ENCODE results near the gene SCAPER. TPM values are rescaled to one million over a fixed set of nuclear protein-coding genes. Genes with fewer than 3 reads are reported as not detected.
"Not testable (repeated sequence)": the region's sequence is repeated elsewhere in the genome, so short reads cannot be mapped to it uniquely, and the experiment has no call there.

SCAPER gene
- total RNA-seq, 3 donors from 2014 or later, result 19.5 to 49.8 (median 28.5) TPM

DNA sequence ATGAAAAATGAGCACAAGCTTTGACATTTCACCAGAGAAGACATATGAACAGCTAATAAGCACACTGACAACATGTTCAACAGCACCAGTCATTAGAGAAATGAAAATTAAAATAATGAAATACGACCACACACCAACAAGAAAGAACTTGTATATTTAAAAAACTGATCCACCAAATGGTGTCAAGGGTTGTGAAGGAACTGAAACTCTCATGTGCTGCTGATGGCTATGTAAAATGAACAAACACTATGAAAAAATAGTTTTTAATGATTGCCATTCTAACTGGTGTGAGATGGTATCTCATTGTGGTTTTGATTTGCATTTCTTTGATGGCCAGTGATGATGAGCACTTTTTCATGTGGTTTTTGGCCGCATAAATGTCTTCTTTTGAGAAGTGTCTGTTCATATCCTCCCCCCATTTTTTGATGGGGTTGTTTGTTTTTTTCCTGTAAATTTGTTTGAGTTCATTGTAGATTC, 193.8 kb downstream of the SCAPER start:
- Histone ChIP-seq H3K27ac (no peak overlapping the region), H3K4me1 (no peaks in the 10 kb centered on the region), H3K27me3 (no peaks in the 10 kb centered on the region), H3K36me3 (no peaks in the 10 kb centered on the region), H3K9me3 (peaks cover 0 to 11% of the 10 kb centered on the region in 2 donors), H3K4me3 (no peak overlapping the region)
- TF ChIP-seq POLR2AphosphoS5 (IDR thresholded peaks at IDR 0.05) (no peak), POLR2A (IDR thresholded peaks at IDR 0.05) (no peak)
- TF ChIP-seq, protein P1, sequence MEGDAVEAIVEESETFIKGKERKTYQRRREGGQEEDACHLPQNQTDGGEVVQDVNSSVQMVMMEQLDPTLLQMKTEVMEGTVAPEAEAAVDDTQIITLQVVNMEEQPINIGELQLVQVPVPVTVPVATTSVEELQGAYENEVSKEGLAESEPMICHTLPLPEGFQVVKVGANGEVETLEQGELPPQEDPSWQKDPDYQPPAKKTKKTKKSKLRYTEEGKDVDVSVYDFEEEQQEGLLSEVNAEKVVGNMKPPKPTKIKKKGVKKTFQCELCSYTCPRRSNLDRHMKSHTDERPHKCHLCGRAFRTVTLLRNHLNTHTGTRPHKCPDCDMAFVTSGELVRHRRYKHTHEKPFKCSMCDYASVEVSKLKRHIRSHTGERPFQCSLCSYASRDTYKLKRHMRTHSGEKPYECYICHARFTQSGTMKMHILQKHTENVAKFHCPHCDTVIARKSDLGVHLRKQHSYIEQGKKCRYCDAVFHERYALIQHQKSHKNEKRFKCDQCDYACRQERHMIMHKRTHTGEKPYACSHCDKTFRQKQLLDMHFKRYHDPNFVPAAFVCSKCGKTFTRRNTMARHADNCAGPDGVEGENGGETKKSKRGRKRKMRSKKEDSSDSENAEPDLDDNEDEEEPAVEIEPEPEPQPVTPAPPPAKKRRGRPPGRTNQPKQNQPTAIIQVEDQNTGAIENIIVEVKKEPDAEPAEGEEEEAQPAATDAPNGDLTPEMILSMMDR (IDR thresholded peaks at IDR 0.05), result no peak
- DNase-seq (ENCODE audit: low spot score in 2 of 2), result no peak
- intact Hi-C loops (cut with DNase I; ENCODE audit: low total_unique reads), result no loop called here

GRCh38 chr15:76704032-76704431, 201.1 kb downstream of the SCAPER start:
- DNase-seq (ENCODE audit: low spot score in 2 of 2); H3K4me1 ChIP-seq; H3K27me3 ChIP-seq; intact Hi-C loops (cut with DNase I; ENCODE audit: low total_unique reads); H3K27ac ChIP-seq; H3K36me3 ChIP-seq; H3K4me3 ChIP-seq; H3K9me3 ChIP-seq: not testable (repeated sequence)

DNA sequence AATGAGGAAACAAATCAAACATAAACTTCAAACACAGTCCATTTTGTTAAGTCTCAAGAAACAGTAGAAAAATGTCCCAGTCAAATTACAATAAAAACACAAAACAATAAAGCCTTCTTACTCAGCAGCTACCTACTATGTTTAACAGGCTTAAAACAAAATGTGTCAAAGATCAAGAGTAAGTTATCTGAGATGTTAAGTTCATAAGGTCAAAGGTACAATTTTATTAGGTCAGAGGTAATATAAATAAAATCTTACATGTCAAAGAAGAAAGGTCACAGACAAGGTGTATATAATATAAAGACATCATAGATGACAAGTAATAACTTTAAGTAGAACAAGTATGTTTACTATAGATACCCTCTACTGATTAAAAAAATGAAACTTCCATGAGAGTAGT, 208.3 kb downstream of the SCAPER start:
- Histone ChIP-seq H3K4me3 (no peak overlapping the region), H3K36me3 (no peaks in the 10 kb centered on the region), H3K27me3 (no peaks in the 10 kb centered on the region), H3K27ac (no peak overlapping the region), H3K4me1 (no peaks in the 10 kb centered on the region), H3K9me3 (no peaks in the 10 kb centered on the region)
- DNase-seq (ENCODE audit: low spot score in 2 of 2), result no peak
- TF ChIP-seq POLR2A (IDR thresholded peaks at IDR 0.05) (no peak), POLR2AphosphoS5 (IDR thresholded peaks at IDR 0.05) (no peak)
- TF ChIP-seq, protein P1 (IDR thresholded peaks at IDR 0.05), result no peak
- intact Hi-C loops (cut with DNase I; ENCODE audit: low total_unique reads), result no loop called here

GRCh38 chr15:76692546-76692945, 212.6 kb downstream of the SCAPER start:
- not testable (repeated sequence) for H3K27ac ChIP-seq

GRCh38 chr15:76687592-76687991, 217.5 kb downstream of the SCAPER start:
- H3K36me3 ChIP-seq; H3K27me3 ChIP-seq; intact Hi-C loops (cut with DNase I; ENCODE audit: low total_unique reads); H3K4me3 ChIP-seq; H3K4me1 ChIP-seq; H3K27ac ChIP-seq; H3K9me3 ChIP-seq; DNase-seq (ENCODE audit: low spot score in 2 of 2): not testable (repeated sequence)

More at GRCh38 chr15:76692546-76692945, 212.6 kb downstream of the SCAPER start:
- H3K36me3 ChIP-seq; H3K27me3 ChIP-seq; H3K9me3 ChIP-seq; DNase-seq (ENCODE audit: low spot score in 2 of 2); intact Hi-C loops (cut with DNase I; ENCODE audit: low total_unique reads); H3K4me1 ChIP-seq; H3K4me3 ChIP-seq: not testable (repeated sequence)

DNA sequence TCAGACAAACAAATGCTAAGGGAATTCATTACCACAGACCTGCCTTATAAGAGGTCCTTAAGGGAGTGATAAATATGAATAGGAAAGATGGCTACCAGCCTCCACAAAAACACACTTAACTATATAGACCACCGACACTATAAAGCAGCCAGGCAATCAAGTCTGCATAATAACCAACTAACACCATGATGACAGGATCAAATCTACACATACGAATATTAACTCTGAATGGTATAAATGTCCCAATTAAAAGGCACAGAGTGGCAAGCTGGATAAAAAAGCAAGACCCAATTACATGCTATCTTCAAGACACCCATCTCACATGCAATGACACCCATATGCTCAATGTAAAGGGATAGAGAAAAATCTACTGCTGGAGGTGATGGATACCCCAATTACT, 221.1 kb downstream of the SCAPER start:
- no peak overlapping the region for H3K27ac ChIP-seq
- no peak overlapping the region for H3K4me3 ChIP-seq
- H3K36me3 ChIP-seq, result no peaks in the 10 kb centered on the region
- no peaks in the 10 kb centered on the region for H3K4me1 ChIP-seq
- no peak for DNase-seq (ENCODE audit: low spot score in 2 of 2)
- H3K27me3 ChIP-seq, result no peaks in the 10 kb centered on the region
- no peaks in the 10 kb centered on the region for H3K9me3 ChIP-seq
- TF ChIP-seq POLR2A (IDR thresholded peaks at IDR 0.05) (no peak), POLR2AphosphoS5 (IDR thresholded peaks at IDR 0.05) (no peak)
- TF ChIP-seq, protein P1 (IDR thresholded peaks at IDR 0.05), result no peak
- intact Hi-C loops (cut with DNase I; ENCODE audit: low total_unique reads), result no loop called here

GRCh38 chr15:76682833-76683232, 222.3 kb downstream of the SCAPER start:
- Histone ChIP-seq H3K27me3 (no peaks in the 10 kb centered on the region), H3K9me3 (no peaks in the 10 kb centered on the region), H3K4me1 (no peaks in the 10 kb centered on the region), H3K27ac (no peak overlapping the region), H3K4me3 (no peak overlapping the region), H3K36me3 (no peaks in the 10 kb centered on the region)
- no peak for DNase-seq (ENCODE audit: low spot score in 2 of 2)
- TF ChIP-seq POLR2A (IDR thresholded peaks at IDR 0.05) (no peak), POLR2AphosphoS5 (IDR thresholded peaks at IDR 0.05) (no peak)
- TF ChIP-seq, protein P1 (IDR thresholded peaks at IDR 0.05), result no peak
- intact Hi-C loops (cut with DNase I; ENCODE audit: low total_unique reads), result no loop called here

Data from breast epithelium (tissue), 4 donors.